SK-N-SH treated with all-trans-retinoic acid at 6 μM for 48 hours (cell line): ENCODE results near the gene USH2A.

Source experiments
- ATAC-seq: fragments of 200-7000 bp; cut with Tn5 transposase; 3 replicates; pipeline ENCODE4 v1.9.1; 2020; ENCODE audit warnings: mild to moderate bottlenecking, moderate library complexity
- ARNTL ChIP-seq: fragments of 450-650 bp; formaldehyde crosslinking; IDR thresholded peaks from 2 replicates; pipeline ENCODE4 v1.5.0; 2020; ENCODE audit warnings: low read depth, mild to moderate bottlenecking, moderate library complexity, borderline replicate concordance
- BACH2 ChIP-seq: fragments of 250-450 bp; sonication (Bioruptor Pico); IDR thresholded peaks from 2 replicates; pipeline ENCODE4 v1.9.0; 2021; ENCODE audit warnings: mild to moderate bottlenecking, borderline replicate concordance
- CREB5 ChIP-seq: fragments of 250-450 bp; sonication (Bioruptor Pico); IDR thresholded peaks from 2 replicates; pipeline ENCODE4 v1.5.1; 2020; ENCODE audit warnings: low read depth, mild to moderate bottlenecking, moderate library complexity
- CSRNP3 ChIP-seq: fragments of 250-450 bp; sonication (Bioruptor Pico); IDR thresholded peaks from 2 replicates; pipeline ENCODE4 v1.5.1; 2021; ENCODE audit warnings: mild to moderate bottlenecking, moderate library complexity
- ESRRG ChIP-seq: fragments of 250-450 bp; sonication (Bioruptor Pico); IDR thresholded peaks from 2 replicates; pipeline ENCODE4 v1.6.1; 2021; ENCODE audit warnings: mild to moderate bottlenecking
- GLIS3 ChIP-seq: fragments of 250-450 bp; sonication (Bioruptor Pico); IDR thresholded peaks from 2 replicates; pipeline ENCODE4 v1.5.0; 2020; ENCODE audit warnings: mild to moderate bottlenecking, moderate library complexity
- ISL1 ChIP-seq: fragments of 250-450 bp; sonication (Bioruptor Pico); IDR thresholded peaks from 2 replicates; pipeline ENCODE4 v2.1.2; 2022; ENCODE audit warnings: mild to moderate bottlenecking, moderate library complexity
- OSR1 ChIP-seq: fragments of 250-450 bp; sonication (Bioruptor Pico); IDR thresholded peaks from 2 replicates; pipeline ENCODE4 v1.8.0; 2022; ENCODE audit warnings: moderate library complexity, mild to moderate bottlenecking, inconsistent platforms
- PATZ1 ChIP-seq: fragments of 250-450 bp; sonication (Bioruptor Pico); IDR thresholded peaks from 2 replicates; pipeline ENCODE4 v1.8.0; 2020; ENCODE audit warnings: mild to moderate bottlenecking, moderate library complexity, borderline replicate concordance
- POU6F1 ChIP-seq: fragments of 250-450 bp; sonication (Bioruptor Pico); IDR thresholded peaks from 2 replicates; pipeline ENCODE4 v1.8.0; 2021; ENCODE audit warnings: low read depth, mild to moderate bottlenecking, moderate library complexity, borderline replicate concordance
- PPARA ChIP-seq: fragments of 250-450 bp; sonication (Bioruptor Pico); IDR thresholded peaks from 2 replicates; pipeline ENCODE4 v1.5.0; 2020; ENCODE audit warnings: mild to moderate bottlenecking, borderline replicate concordance
- RARB ChIP-seq: fragments of 250-450 bp; sonication (Bioruptor Pico); IDR thresholded peaks from 2 replicates; pipeline ENCODE4 v1.8.0; 2021; ENCODE audit warnings: mild to moderate bottlenecking, moderate library complexity
- SNAI2 ChIP-seq: fragments of 250-450 bp; sonication (Bioruptor Pico); IDR thresholded peaks from 2 replicates; pipeline ENCODE4 v1.5.0; 2020; ENCODE audit warnings: mild to moderate bottlenecking, moderate library complexity
- TOX ChIP-seq: fragments of 250-450 bp; sonication (Bioruptor Pico); IDR thresholded peaks from 2 replicates; pipeline ENCODE4 v1.8.0; 2021; ENCODE audit warnings: mild to moderate bottlenecking, moderate library complexity, borderline replicate concordance
- TSHZ2 ChIP-seq: fragments of 250-450 bp; sonication (Bioruptor Pico); IDR thresholded peaks from 2 replicates; pipeline ENCODE4 v1.5.0; 2020; ENCODE audit warnings: mild to moderate bottlenecking, moderate library complexity
- ZC3H10 ChIP-seq: fragments of 250-450 bp; sonication (Bioruptor Pico); IDR thresholded peaks from 2 replicates; pipeline ENCODE4 v1.5.1; 2021; ENCODE audit warnings: mild to moderate bottlenecking, moderate library complexity
- ZFP3 ChIP-seq: fragments of 250-450 bp; sonication (Bioruptor Pico); IDR thresholded peaks from 2 replicates; pipeline ENCODE4 v1.5.0; 2020; ENCODE audit warnings: mild to moderate bottlenecking, moderate library complexity
- ZFP30 ChIP-seq: fragments of 450-650 bp; formaldehyde crosslinking; IDR thresholded peaks from 2 replicates; pipeline ENCODE4 v1.5.0; 2022; ENCODE audit warnings: mild to moderate bottlenecking, moderate library complexity
- ZNF565 ChIP-seq: fragments of 450-650 bp; formaldehyde crosslinking; conservative IDR thresholded peaks from 2 replicates; pipeline ENCODE4 v1.5.0; 2020; ENCODE audit warnings: low read depth, mild to moderate bottlenecking, moderate library complexity
- ZNF8 ChIP-seq: fragments of 450-650 bp; formaldehyde crosslinking; IDR thresholded peaks from 2 replicates; pipeline ENCODE4 v1.5.0; 2020; ENCODE audit warnings: mild to moderate bottlenecking, moderate library complexity

The USH2A gene

GRCh38 chr1:215617979-215618378 lies 805.3 kb downstream of the USH2A start:
- TF ChIP-seq ISL1 (CRISPR knock-in tag) (no peak), ESRRG (CRISPR knock-in tag) (no peak), OSR1 (CRISPR knock-in tag) (no peak), PPARA (CRISPR knock-in tag) (no peak), ZNF565 (CRISPR knock-in tag) (no peak), TSHZ2 (CRISPR knock-in tag) (no peak), RARB (CRISPR knock-in tag) (no peak)
- TF ChIP-seq, all 23 proteins: peak for 0
- no peak for ATAC-seq

- no peak for TF ChIP-seq PPARA (CRISPR knock-in tag)
- TF ChIP-seq POU6F1, result no peak
- TF ChIP-seq ZFP30 (CRISPR knock-in tag), result no peak
- TF ChIP-seq ISL1 (CRISPR knock-in tag), result no peak
- TF ChIP-seq ZNF565 (CRISPR knock-in tag), result no peak
- no peak for TF ChIP-seq TSHZ2 (CRISPR knock-in tag)
- no peak for TF ChIP-seq RARB (CRISPR knock-in tag)
- ATAC-seq, result no peak
Measured at GRCh38 chr1:215612391-215612790, 810.9 kb downstream of the USH2A start.

- no peak for ATAC-seq
- TF ChIP-seq GLIS3 (CRISPR knock-in tag), result no peak
- no peak for TF ChIP-seq CREB5 (CRISPR knock-in tag)
- TF ChIP-seq RARB (CRISPR knock-in tag), result no peak
- TF ChIP-seq TSHZ2 (CRISPR knock-in tag), result no peak
- TF ChIP-seq POU6F1, result no peak
- TF ChIP-seq SNAI2 (CRISPR knock-in tag), result no peak
- TF ChIP-seq ZNF565 (CRISPR knock-in tag), result no peak
- TF ChIP-seq BACH2, result no peak
- no peak for TF ChIP-seq ISL1 (CRISPR knock-in tag)
- TF ChIP-seq ZFP3 (CRISPR knock-in tag), result no peak
- no peak for TF ChIP-seq OSR1 (CRISPR knock-in tag)
- no peak for TF ChIP-seq ARNTL (CRISPR knock-in tag)
- TF ChIP-seq TOX, result no peak
- no peak for TF ChIP-seq ZNF8 (CRISPR knock-in tag)
- TF ChIP-seq CSRNP3 (CRISPR knock-in tag), result no peak
- no peak for TF ChIP-seq ZFP30 (CRISPR knock-in tag)
- TF ChIP-seq PATZ1 (CRISPR knock-in tag), result no peak
- no peak for TF ChIP-seq ZC3H10
- TF ChIP-seq, all 23 proteins: peak for 0
Measured at GRCh38 chr1:215608646-215609045, 814.6 kb downstream of the USH2A start.
